Lower leg skin (tissue), 4 donors: ENCODE data around the gene ICA1. TPM values are rescaled to one million over a fixed set of nuclear protein-coding genes. Genes with fewer than 3 reads are reported as not detected.

Experiments
- DNase-seq, 2 donors: peaks; one replicate each; pipeline ENCODE4 v3.0.0-alpha.2; 2019; ENCODE audit warnings: low spot score in 2 of 2
- H3K4me3 ChIP-seq: fragments of 200-600 bp; sonication (generic); 2 replicates; pipeline ENCODE4 v1.5.1; 2017; ENCODE audit warnings: mild to moderate bottlenecking, low read depth; ENCODE audit not compliant: poor library complexity, severe bottlenecking
- POLR2A ChIP-seq, 2 donors: fragments of 450-650 bp; IDR thresholded peaks; one replicate each; pipeline ENCODE4 v1.6.1; 2016 to 2017; ENCODE audit warnings: antibody characterized with exemption in 2 of 2, mild to moderate bottlenecking in 1 of 2, moderate library complexity in 1 of 2
- WGBS, 2 donors: methylation state at CpG; one replicate each; pipeline ENCODE4 v1.1.5; 2018; 5-methylcytosine and 5-hydroxymethylcytosine counted together
- intact Hi-C: fragments of 100-400 bp; cut with DNase I; formaldehyde crosslinking; loops from one replicate; pipeline ENCODE4 v1.15.0; 2023; ENCODE audit warnings: low total_unique reads
- total RNA-seq, 4 donors: library from RNA; depleted of rRNA; stranded (reverse); fragments of >200 nt; gene quantifications; one replicate each; pipeline ENCODE4 v1.1.0, GENCODE V29; 2016
- TF ChIP-seq, protein P1 (sequence below), 3 donors: fragments of 450-650 bp; IDR thresholded peaks; one replicate each; pipeline ENCODE4 v1.5.1; 2016; ENCODE audit warnings: antibody characterized with exemption in 3 of 3, mild to moderate bottlenecking in 3 of 3, moderate library complexity in 2 of 3

ICA1 gene
- total RNA-seq, 4 donors from 2014 or later: 12.8 to 33.6 (median 18.4) TPM

DNA sequence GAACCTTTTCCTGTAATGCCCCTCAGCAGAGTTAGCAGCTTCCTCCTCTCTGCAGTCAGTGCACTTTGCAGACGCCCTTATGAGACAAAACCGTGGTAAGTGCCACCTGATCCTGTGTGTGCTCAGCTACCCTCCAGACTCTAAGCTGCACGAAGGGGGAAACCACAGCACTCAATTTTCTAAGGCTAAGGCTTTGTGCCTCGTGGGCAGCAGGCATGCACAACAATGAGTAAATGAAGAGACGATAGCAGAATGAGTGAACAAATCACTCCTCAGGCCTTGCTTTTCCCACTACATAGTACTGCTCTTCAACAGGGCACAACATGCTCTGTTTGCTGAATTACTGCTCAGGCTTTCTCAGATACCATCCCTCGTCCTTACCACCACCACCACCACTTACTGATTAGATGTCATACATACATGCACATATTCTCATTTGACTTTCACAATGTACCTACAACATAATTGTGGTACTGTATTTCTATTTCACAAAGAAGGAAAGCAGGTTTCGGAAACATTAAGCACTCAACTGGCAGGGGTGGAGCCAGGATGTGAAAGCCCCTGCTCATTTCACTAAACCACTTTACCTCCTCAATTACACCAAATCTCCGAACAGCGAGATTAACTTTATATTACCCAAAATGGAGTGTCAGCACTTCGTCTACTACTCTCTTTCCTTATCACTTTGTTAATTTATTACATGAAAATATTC lies 85.4 kb downstream of the ICA1 start:
- WGBS, 2 donors: 70 to 73% methylated on average over 10 of the region's 10 CpGs
- intact Hi-C loops: no loop called here
- no peak overlapping the region for H3K4me3 ChIP-seq
- TF ChIP-seq POLR2A (IDR thresholded peaks at IDR 0.05): no peak
- TF ChIP-seq, protein P1, sequence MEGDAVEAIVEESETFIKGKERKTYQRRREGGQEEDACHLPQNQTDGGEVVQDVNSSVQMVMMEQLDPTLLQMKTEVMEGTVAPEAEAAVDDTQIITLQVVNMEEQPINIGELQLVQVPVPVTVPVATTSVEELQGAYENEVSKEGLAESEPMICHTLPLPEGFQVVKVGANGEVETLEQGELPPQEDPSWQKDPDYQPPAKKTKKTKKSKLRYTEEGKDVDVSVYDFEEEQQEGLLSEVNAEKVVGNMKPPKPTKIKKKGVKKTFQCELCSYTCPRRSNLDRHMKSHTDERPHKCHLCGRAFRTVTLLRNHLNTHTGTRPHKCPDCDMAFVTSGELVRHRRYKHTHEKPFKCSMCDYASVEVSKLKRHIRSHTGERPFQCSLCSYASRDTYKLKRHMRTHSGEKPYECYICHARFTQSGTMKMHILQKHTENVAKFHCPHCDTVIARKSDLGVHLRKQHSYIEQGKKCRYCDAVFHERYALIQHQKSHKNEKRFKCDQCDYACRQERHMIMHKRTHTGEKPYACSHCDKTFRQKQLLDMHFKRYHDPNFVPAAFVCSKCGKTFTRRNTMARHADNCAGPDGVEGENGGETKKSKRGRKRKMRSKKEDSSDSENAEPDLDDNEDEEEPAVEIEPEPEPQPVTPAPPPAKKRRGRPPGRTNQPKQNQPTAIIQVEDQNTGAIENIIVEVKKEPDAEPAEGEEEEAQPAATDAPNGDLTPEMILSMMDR (IDR thresholded peaks at IDR 0.05): no peak
- DNase-seq: no peak

DNA sequence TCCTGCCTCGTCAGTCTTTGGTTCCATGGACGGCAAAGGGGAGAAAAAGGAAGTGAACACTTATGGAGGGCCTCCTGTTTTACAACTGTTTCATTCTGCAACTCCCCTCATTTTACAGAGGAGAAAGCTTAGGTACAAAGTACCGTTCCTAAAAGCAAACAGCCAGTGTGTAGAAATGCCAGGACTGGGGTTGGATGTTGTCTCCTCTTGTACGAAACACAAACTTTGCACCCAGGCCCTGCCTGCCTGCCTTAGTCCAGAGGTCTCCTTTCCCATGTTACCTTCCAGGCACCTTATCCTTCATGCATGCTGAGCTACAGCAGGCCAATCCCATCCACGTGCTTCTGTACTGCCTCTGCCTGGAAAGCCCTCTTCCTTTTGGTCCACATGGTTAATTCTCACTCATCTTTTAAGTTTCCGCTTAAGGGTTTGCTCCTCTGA lies 86.0 kb downstream of the ICA1 start:
- no peak for DNase-seq
- intact Hi-C loops: no loop called here
- WGBS, 2 donors: 81 to 87% methylated on average over 6 of the region's 6 CpGs
- TF ChIP-seq, protein P1 (IDR thresholded peaks at IDR 0.05): no peak
- no peak for TF ChIP-seq POLR2A (IDR thresholded peaks at IDR 0.05)
- H3K4me3 ChIP-seq: no peak overlapping the region

DNA sequence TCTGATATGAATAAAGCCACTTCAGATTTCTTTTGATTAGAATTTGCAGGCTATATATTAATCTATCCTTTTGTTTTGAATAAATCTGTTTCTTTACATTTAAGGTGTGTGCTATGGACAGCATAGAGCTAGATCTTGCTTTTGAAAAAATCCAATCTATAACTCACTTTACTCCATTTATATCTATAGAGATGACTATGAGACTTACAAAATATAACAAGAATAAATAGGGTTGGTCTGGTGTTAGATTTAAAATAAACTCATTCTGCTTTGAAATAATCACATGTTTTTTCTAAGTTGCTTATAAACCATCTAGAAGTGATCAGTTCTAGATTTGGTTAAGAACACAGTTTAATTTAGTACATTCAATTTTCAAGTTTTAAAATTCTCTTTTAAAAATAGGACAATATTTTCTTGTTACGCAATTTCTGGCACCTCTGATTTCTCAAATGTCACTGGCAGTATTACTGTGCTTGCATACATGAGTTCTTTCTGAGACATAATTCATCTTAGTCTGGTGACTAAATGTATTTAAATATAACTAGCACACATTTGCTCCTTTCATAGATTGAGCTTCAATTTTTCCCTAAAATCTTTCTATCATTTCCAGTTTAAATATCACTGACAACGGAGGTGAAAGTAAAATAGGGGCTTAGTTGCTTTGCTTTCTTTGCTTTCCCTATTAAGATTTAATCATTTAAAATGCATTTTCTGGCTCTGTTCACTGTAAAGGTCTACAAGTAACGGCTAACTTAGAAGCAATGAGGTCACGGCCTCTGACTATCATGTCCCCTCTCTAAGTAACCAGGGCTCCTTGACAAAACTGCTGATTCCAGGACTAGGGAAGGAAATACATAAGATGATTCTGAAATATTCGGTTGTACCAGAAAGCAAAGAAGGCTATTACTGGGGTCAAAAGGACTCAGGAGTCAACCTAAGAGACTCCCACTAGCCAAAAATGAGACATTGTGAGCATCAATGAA lies 89.3 kb downstream of the ICA1 start:
- 73 to 75% methylated on average over 5 of the region's 5 CpGs for WGBS, 2 donors
- intact Hi-C loops: no loop called here
- no peak for DNase-seq
- TF ChIP-seq, protein P1 (IDR thresholded peaks at IDR 0.05): no peak
- no peak for TF ChIP-seq POLR2A (IDR thresholded peaks at IDR 0.05)
- no peak overlapping the region for H3K4me3 ChIP-seq

DNA sequence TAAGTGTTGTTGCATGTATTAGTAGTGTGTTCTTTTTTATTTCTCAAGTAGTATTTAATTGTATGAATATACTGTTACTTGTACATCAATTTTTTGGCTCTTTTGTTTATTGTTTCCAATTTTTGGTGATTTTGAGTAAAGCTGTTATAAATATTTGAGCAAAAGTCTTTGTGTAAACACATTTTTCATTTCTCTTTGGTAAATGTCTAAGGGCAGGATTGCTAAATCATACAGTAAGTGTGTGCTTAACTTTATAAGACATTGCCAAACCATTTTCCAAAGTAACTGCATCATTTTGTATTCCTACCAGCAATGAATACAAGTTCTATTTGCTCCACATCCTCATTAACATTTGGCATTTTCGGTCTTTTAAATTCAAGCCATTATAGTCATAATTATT lies 92.8 kb downstream of the ICA1 start:
- H3K4me3 ChIP-seq: no peak overlapping the region
- no peak for TF ChIP-seq POLR2A (IDR thresholded peaks at IDR 0.05)
- TF ChIP-seq, protein P1 (IDR thresholded peaks at IDR 0.05): no peak
- intact Hi-C loops: no loop called here
- DNase-seq: no peak
- WGBS, 2 donors: 97 to 98% methylated on average over 1 of the region's 1 CpG

DNA sequence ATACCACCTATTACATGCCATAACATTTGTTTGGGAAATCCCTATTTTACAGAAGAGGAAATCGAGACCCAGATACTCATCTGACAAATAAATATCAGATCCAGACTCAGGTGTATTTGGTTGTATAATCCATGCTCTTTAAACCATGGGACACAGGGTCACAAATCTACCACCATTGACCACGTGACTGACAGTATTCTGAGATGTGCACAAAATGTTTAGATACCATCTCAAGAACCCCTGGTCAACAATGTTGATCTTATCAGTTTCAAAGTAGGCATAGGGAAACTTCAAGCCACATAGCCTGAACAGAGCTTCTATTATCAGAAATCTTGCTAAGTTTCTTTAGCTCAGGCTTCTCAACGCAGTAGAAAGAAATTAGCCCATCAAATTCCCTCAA lies 93.6 kb downstream of the ICA1 start:
- 81 to 86% methylated on average over 3 of the region's 3 CpGs for WGBS, 2 donors
- intact Hi-C loops: no loop called here
- no peak for DNase-seq
- TF ChIP-seq, protein P1 (IDR thresholded peaks at IDR 0.05): no peak
- TF ChIP-seq POLR2A (IDR thresholded peaks at IDR 0.05): no peak
- no peak overlapping the region for H3K4me3 ChIP-seq
